Neural progenitor cell (in vitro differentiated cells): ENCODE data around the gene METTL16. TPM values are rescaled to one million over a fixed set of nuclear protein-coding genes. Genes with fewer than 3 reads are reported as not detected.

Source experiments
- DNase-seq: peaks from one replicate; pipeline ENCODE4 v3.0.0-alpha.2; 2016; ENCODE audit warnings: low spot score
- H2AFZ ChIP-seq: fragments of 200-600 bp; sonication (generic); replicated peaks from 2 replicates; pipeline ENCODE4 v1.6.1; 2016; ENCODE audit warnings: antibody characterized with exemption
- H3F3A ChIP-seq: fragments of 200-600 bp; sonication (generic); 2 replicates; pipeline ENCODE4 v1.6.1; 2016; ENCODE audit warnings: antibody characterized with exemption, low read depth
- H3K27ac ChIP-seq: fragments of 200-600 bp; sonication (generic); 2 replicates; pipeline ENCODE4 v1.5.1; 2016; ENCODE audit warnings: mild to moderate bottlenecking
- H3K27me3 ChIP-seq: fragments of 200-600 bp; sonication (generic); 2 replicates; pipeline ENCODE4 v1.6.1; 2016; ENCODE audit warnings: mild to moderate bottlenecking, moderate library complexity
- H3K36me3 ChIP-seq: fragments of 200-600 bp; sonication (generic); 2 replicates; pipeline ENCODE4 v1.5.1; 2016
- H3K4me1 ChIP-seq: fragments of 200-600 bp; sonication (generic); 2 replicates; pipeline ENCODE4 v1.6.1; 2016; ENCODE audit warnings: mixed run types
- H3K4me2 ChIP-seq: fragments of 200-600 bp; sonication (generic); 2 replicates; pipeline ENCODE4 v1.6.1; 2016
- H3K4me3 ChIP-seq: fragments of 200-600 bp; sonication (generic); 2 replicates; pipeline ENCODE4 v1.5.1; 2016
- H3K79me2 ChIP-seq: fragments of 200-600 bp; sonication (generic); 2 replicates; pipeline ENCODE4 v1.6.1; 2016; ENCODE audit warnings: low read depth
- H3K9ac ChIP-seq: fragments of 200-600 bp; sonication (generic); 2 replicates; pipeline ENCODE4 v1.6.1; 2016
- H3K9me3 ChIP-seq: fragments of 200-600 bp; sonication (generic); 2 replicates; pipeline ENCODE4 v1.5.1; 2016; ENCODE audit warnings: low read depth
- H4K20me1 ChIP-seq: fragments of 200-600 bp; sonication (generic); 2 replicates; pipeline ENCODE4 v1.6.1; 2016; ENCODE audit warnings: low read depth
- H3K27ac Mint-ChIP-seq: 3 replicates; pipeline ENCODE4 v1.8.0; 2021; ENCODE audit warnings: mixed read lengths
- H3K27me3 Mint-ChIP-seq: 2 replicates; pipeline ENCODE4 v1.8.0; 2022; ENCODE audit warnings: low read depth, mild to moderate bottlenecking, inconsistent platforms, moderate library complexity, mixed read lengths; ENCODE audit not compliant: insufficient read depth
- H3K36me3 Mint-ChIP-seq: 3 replicates; pipeline ENCODE4 v1.8.0; 2021; ENCODE audit warnings: mixed read lengths
- H3K4me1 Mint-ChIP-seq: 3 replicates; pipeline ENCODE4 v1.8.0; 2021; ENCODE audit warnings: mixed read lengths
- H3K4me3 Mint-ChIP-seq: 3 replicates; pipeline ENCODE4 v1.8.0; 2021; ENCODE audit warnings: mild to moderate bottlenecking, moderate library complexity, mixed read lengths
- H3K9me3 Mint-ChIP-seq: 3 replicates; pipeline ENCODE4 v1.8.0; 2020; ENCODE audit warnings: mixed read lengths
- EZH2 ChIP-seq: fragments of 200-600 bp; sonication (generic); IDR thresholded peaks from 2 replicates; pipeline ENCODE4 v1.6.1; 2017; ENCODE audit warnings: antibody characterized with exemption, mild to moderate bottlenecking, moderate library complexity
- EZH2phosphoT487 ChIP-seq: fragments of 200-600 bp; sonication (generic); IDR thresholded peaks from 2 replicates; pipeline ENCODE4 v1.6.1; 2017; ENCODE audit warnings: antibody characterized with exemption
- total RNA-seq: library from RNA; depleted of rRNA; stranded (reverse); fragments of >200 nt; gene quantifications from 2 replicates; pipeline ENCODE4 v1.2.3, GENCODE V29; 2015; ENCODE audit warnings: low replicate concordance
- TF ChIP-seq, protein P1 (sequence below): fragments of 200-600 bp; sonication (generic); IDR thresholded peaks from 2 replicates; pipeline ENCODE4 v1.5.1; 2017; ENCODE audit warnings: antibody characterized with exemption, mild to moderate bottlenecking

Gene METTL16
- total RNA-seq, 1 donor from 2014 or later, result 40.0 TPM

- peak; percentile 95 for DNase-seq
- Mint-ChIP-seq H3K4me3 (peak overlapping the region; percentile 82), H3K4me1 (peaks cover 54% of the 10 kb centered on the region), H3K9me3 (no peaks in the 10 kb centered on the region), H3K27me3 (peaks cover 22% of the 10 kb centered on the region), H3K36me3 (no peaks in the 10 kb centered on the region), H3K27ac (peak overlapping the region; percentile 90)
- Histone ChIP-seq H4K20me1 (peaks cover 62% of the 10 kb centered on the region), H3K4me1 (peaks cover 45% of the 10 kb centered on the region), H3K4me2 (peak overlapping the region; percentile 78), H3K27me3 (no peaks in the 10 kb centered on the region), H3K4me3 (peak overlapping the region; percentile 42), H3K36me3 (no peaks in the 10 kb centered on the region), H3K9ac (no peak overlapping the region), H3K9me3 (no peaks in the 10 kb centered on the region), H2AFZ (no peak overlapping the region), H3K79me2 (peaks cover 51% of the 10 kb centered on the region), H3F3A (peaks cover 79% of the 10 kb centered on the region), H3K27ac (no peak overlapping the region)
- TF ChIP-seq, protein P1, sequence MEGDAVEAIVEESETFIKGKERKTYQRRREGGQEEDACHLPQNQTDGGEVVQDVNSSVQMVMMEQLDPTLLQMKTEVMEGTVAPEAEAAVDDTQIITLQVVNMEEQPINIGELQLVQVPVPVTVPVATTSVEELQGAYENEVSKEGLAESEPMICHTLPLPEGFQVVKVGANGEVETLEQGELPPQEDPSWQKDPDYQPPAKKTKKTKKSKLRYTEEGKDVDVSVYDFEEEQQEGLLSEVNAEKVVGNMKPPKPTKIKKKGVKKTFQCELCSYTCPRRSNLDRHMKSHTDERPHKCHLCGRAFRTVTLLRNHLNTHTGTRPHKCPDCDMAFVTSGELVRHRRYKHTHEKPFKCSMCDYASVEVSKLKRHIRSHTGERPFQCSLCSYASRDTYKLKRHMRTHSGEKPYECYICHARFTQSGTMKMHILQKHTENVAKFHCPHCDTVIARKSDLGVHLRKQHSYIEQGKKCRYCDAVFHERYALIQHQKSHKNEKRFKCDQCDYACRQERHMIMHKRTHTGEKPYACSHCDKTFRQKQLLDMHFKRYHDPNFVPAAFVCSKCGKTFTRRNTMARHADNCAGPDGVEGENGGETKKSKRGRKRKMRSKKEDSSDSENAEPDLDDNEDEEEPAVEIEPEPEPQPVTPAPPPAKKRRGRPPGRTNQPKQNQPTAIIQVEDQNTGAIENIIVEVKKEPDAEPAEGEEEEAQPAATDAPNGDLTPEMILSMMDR, result no peak
- TF ChIP-seq EZH2phosphoT487 (no peak), EZH2 (no peak)
These were observed 115.0 kb downstream of the METTL16 start for GRCh38 chr17:2396568-2397246.

DNA sequence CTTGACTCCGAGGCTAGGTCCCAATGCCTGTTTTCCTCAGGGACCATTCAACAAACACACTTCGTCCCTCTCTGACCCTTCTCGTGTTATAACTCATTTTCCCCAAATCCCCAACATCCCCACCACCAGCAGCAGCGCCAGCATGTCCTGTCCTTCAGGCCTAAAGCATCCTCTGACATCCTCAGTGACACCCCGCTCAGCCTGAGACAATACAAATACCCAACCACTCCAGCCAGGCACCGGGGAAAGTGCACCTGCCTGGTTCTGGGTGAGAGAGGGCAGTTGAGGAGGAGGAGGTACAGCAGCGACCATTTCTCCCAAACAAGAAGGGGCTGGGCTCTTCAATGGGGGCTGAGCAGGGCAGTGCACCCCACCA is 115.5 kb downstream of the METTL16 start:
- Histone ChIP-seq H3K4me1 (peaks cover 47% of the 10 kb centered on the region), H4K20me1 (peaks cover 67% of the 10 kb centered on the region), H3K9me3 (no peaks in the 10 kb centered on the region), H3K4me3 (peak overlapping the region; percentile 42), H3K36me3 (no peaks in the 10 kb centered on the region), H3K27ac (no peak overlapping the region), H3K27me3 (no peaks in the 10 kb centered on the region), H3F3A (peaks cover 77% of the 10 kb centered on the region), H3K4me2 (peak overlapping the region; percentile 78), H2AFZ (no peak overlapping the region), H3K9ac (no peak overlapping the region), H3K79me2 (peaks cover 56% of the 10 kb centered on the region)
- no peaks in the 10 kb centered on the region for H3K36me3 Mint-ChIP-seq
- H3K27me3 Mint-ChIP-seq, result peaks cover 20% of the 10 kb centered on the region
- H3K9me3 Mint-ChIP-seq, result no peaks in the 10 kb centered on the region
- peak overlapping the region; percentile 82 for H3K4me3 Mint-ChIP-seq
- H3K27ac Mint-ChIP-seq, result peak overlapping the region; percentile 96
- H3K4me1 Mint-ChIP-seq, result peaks cover 56% of the 10 kb centered on the region
- TF ChIP-seq, protein P1, result no peak
- TF ChIP-seq EZH2phosphoT487 (no peak), EZH2 (no peak)
- no peak for DNase-seq

DNA sequence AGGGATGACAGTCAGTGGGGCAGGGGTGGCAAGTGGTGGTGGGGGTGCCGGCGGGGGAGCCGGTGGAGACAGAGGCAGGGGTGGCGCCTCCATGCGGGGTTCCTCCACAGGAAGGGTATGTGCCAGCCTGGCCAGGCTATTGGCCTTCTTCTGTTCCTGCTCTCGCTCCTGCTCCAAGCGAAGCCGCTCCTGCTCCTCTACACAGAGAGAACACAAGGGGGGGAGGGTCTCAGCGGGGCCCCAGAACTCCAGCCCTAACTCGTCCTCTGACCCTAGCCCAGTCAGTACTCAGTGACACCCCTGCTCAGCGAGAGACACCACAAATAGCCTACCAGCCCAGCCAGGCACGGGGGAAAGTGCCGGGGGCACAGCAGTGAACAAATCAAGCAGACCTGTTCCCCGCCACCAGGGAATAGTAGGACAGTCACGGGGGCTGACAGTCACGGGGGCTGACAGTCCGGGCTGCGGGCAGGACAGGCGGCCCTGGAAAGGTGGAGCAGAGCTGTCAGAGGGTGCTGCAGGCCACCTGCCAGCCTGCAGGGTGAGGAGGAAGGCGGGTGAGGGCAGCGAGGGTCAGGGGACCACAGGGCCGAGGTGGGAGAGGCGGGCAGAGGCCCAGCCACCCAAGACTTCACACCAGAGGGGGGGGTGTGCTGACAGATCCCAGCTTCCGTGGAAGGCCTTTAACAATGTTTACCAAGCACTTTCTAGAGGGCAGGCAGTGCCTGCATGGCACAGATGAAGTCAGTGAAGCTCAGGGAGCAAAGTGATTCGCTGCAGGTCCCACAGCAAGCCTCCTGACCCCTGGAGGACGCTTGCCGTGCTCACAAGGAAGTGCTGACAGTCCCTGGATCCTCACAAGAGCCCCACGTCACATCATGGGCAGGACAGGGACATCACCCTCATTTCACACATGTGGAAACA is 116.2 kb downstream of the METTL16 start:
- no peak overlapping the region for H2AFZ ChIP-seq
- DNase-seq, result no peak
- Mint-ChIP-seq H3K9me3 (no peaks in the 10 kb centered on the region), H3K4me3 (peak overlapping the region; percentile 82), H3K36me3 (no peaks in the 10 kb centered on the region), H3K27me3 (peaks cover 21% of the 10 kb centered on the region), H3K4me1 (peaks cover 60% of the 10 kb centered on the region), H3K27ac (peak overlapping the region; percentile 96)
- no peak overlapping the region for H3K27ac ChIP-seq
- H3K27me3 ChIP-seq, result no peaks in the 10 kb centered on the region
- H3K9ac ChIP-seq, result no peak overlapping the region
- TF ChIP-seq EZH2 (no peak), EZH2phosphoT487 (no peak)
- TF ChIP-seq, protein P1, result peak; percentile 15
- H3K36me3 ChIP-seq, result no peaks in the 10 kb centered on the region
- H3K9me3 ChIP-seq, result no peaks in the 10 kb centered on the region
- H3F3A ChIP-seq, result peaks cover 73% of the 10 kb centered on the region
- peaks cover 57% of the 10 kb centered on the region for H3K79me2 ChIP-seq
- peaks cover 70% of the 10 kb centered on the region for H4K20me1 ChIP-seq
- H3K4me1 ChIP-seq, result peaks cover 47% of the 10 kb centered on the region
- peak overlapping the region; percentile 78 for H3K4me2 ChIP-seq
- peak overlapping the region; percentile 42 for H3K4me3 ChIP-seq
